ENCODE data around the gene LDB1.

GRCh38 chr10:102066399-102067088 lies 53.6 kb downstream of the LDB1 start:
- TF ChIP-seq CTCF (IDR thresholded peaks at IDR 0.05 in 2 of 3, conservative IDR thresholded peaks at IDR 0.05 in 1 of 3; ENCODE audit: control insufficient read depth in 2 of 3, extremely low read depth in 1 of 3, insufficient read depth in 1 of 3, low read depth in 3 of 3, low read length in 3 of 3) = no peak
- no peak for TF ChIP-seq ZNF384 (IDR thresholded peaks at IDR 0.05; ENCODE audit: borderline replicate concordance, low read depth, low read length)
- TF ChIP-seq SIN3A (IDR thresholded peaks at IDR 0.05; ENCODE audit: low read depth, low read length) = no peak
- TF ChIP-seq TARDBP (IDR thresholded peaks at IDR 0.05; ENCODE audit: borderline replicate concordance) = no peak
- TF ChIP-seq TCF7 (IDR thresholded peaks at IDR 0.05; ENCODE audit: borderline replicate concordance) = no peak
- TF ChIP-seq SP1 (IDR thresholded peaks at IDR 0.05; ENCODE audit: low read depth, low read length) = no peak
- no peak for TF ChIP-seq ZBTB11 (CRISPR knock-in tag; IDR thresholded peaks at IDR 0.05)
- no peak for TF ChIP-seq HCFC1 (IDR thresholded peaks at IDR 0.05; ENCODE audit: low read length)
- TF ChIP-seq YY1 (IDR thresholded peaks at IDR 0.05; ENCODE audit: low read depth, low read length) = no peak
- no peak for TF ChIP-seq NFXL1 (IDR thresholded peaks at IDR 0.05; ENCODE audit: borderline replicate concordance)
- no peak for TF ChIP-seq TBL1XR1 (IDR thresholded peaks at IDR 0.05; ENCODE audit: low read depth, low read length)

Measured in GM12878 (cell line).